HG02759 (cell line): ENCODE results near the gene TOX3.
A peak's percentile ranks its signal among the peaks of the same experiment; 100 is the strongest.

Experiments
- ATAC-seq: cut with Tn5 transposase; IDR thresholded peaks from one replicate; pipeline ENCODE4 v1.9.1; 2021; ENCODE audit warnings: mild to moderate bottlenecking, moderate library complexity; ENCODE audit not compliant: unreplicated experiment

Gene TOX3

GRCh38 chr16:52547004-52547833, at the start of gene TOX3:
Gene TOX3 (minus strand): TSS chr16:52547143. CDS start chr16:52546723, 420 bp downstream.
- no peak for ATAC-seq

GRCh38 chr16:52592778-52593177, 45.8 kb upstream of the TOX3 start:
- no peak for ATAC-seq

GRCh38 chr16:52591934-52592592, 45.1 kb upstream of the TOX3 start:
- no peak for ATAC-seq

GRCh38 chr16:52591471-52591870, 44.5 kb upstream of the TOX3 start:
- no peak for ATAC-seq

GRCh38 chr16:52586159-52586558, 39.2 kb upstream of the TOX3 start:
- ATAC-seq, result no peak

- no peak for ATAC-seq
Observed at GRCh38 chr16:52584354-52585320, 37.7 kb upstream of the TOX3 start.

GRCh38 chr16:52581530-52581929, 34.6 kb upstream of the TOX3 start:
- no peak for ATAC-seq

- no peak for ATAC-seq
Observed at GRCh38 chr16:52580488-52580887, 33.5 kb upstream of the TOX3 start.

GRCh38 chr16:52578829-52579498, 32.0 kb upstream of the TOX3 start:
- no peak for ATAC-seq

- ATAC-seq, result no peak
Observed at GRCh38 chr16:52578007-52578828, 31.3 kb upstream of the TOX3 start.

- no peak for ATAC-seq
Observed at GRCh38 chr16:52577130-52577706, 30.3 kb upstream of the TOX3 start.

GRCh38 chr16:52573365-52574299, 26.7 kb upstream of the TOX3 start:
- ATAC-seq, result peak; percentile 73

- no peak for ATAC-seq
Observed at GRCh38 chr16:52572656-52573055, 25.7 kb upstream of the TOX3 start.

- ATAC-seq, result no peak
Observed at GRCh38 chr16:52570495-52571091, 23.6 kb upstream of the TOX3 start.

- ATAC-seq, result no peak
Observed at GRCh38 chr16:52569701-52570100, 22.8 kb upstream of the TOX3 start.

GRCh38 chr16:52568983-52569690, 22.2 kb upstream of the TOX3 start:
- ATAC-seq, result no peak

- no peak for ATAC-seq
Observed at GRCh38 chr16:52568495-52568894, 21.6 kb upstream of the TOX3 start.
